KMS-11 (cell line): Measurements from ENCODE around the gene STARD4.

Experiments used
- H2AFZ ChIP-seq: fragments of 200-600 bp; sonication (generic); 2 replicates; pipeline ENCODE4 v1.6.1; 2016; ENCODE audit warnings: antibody characterized with exemption, mixed run types, low read depth
- H3K27ac ChIP-seq: fragments of 200-600 bp; sonication (generic); 2 replicates; pipeline ENCODE4 v1.6.1; 2016; ENCODE audit warnings: mild to moderate bottlenecking, mixed run types
- H3K27me3 ChIP-seq: fragments of 200-600 bp; sonication (generic); 2 replicates; pipeline ENCODE4 v1.6.1; 2017; ENCODE audit warnings: mild to moderate bottlenecking, low read depth, mixed run types, moderate library complexity; ENCODE audit not compliant: insufficient read depth
- H3K36me3 ChIP-seq: fragments of 200-600 bp; sonication (generic); 2 replicates; pipeline ENCODE4 v1.6.1; 2017; ENCODE audit warnings: mild to moderate bottlenecking, mixed run types; ENCODE audit not compliant: insufficient read depth
- H3K4me1 ChIP-seq: fragments of 200-600 bp; sonication (generic); 2 replicates; pipeline ENCODE4 v1.6.1; 2016; ENCODE audit warnings: mild to moderate bottlenecking, low read depth, mixed run types; ENCODE audit not compliant: poor library complexity, severe bottlenecking
- H3K4me2 ChIP-seq: fragments of 200-600 bp; sonication (generic); 2 replicates; pipeline ENCODE4 v1.7.0; 2016; ENCODE audit warnings: mild to moderate bottlenecking, mixed run types
- H3K4me3 ChIP-seq: fragments of 200-600 bp; sonication (generic); IDR thresholded peaks from 2 replicates; pipeline ENCODE4 v1.6.1; 2017; ENCODE audit warnings: low read depth, low read length, mixed read lengths; ENCODE audit not compliant: insufficient read depth
- H3K79me2 ChIP-seq: fragments of 200-600 bp; sonication (generic); 2 replicates; pipeline ENCODE4 v1.6.1; 2016; ENCODE audit warnings: low read depth, mixed run types; ENCODE audit not compliant: insufficient read depth
- H3K9ac ChIP-seq: fragments of 200-600 bp; sonication (generic); 2 replicates; pipeline ENCODE4 v1.6.1; 2016; ENCODE audit warnings: mild to moderate bottlenecking, mixed run types
- H4K20me1 ChIP-seq: fragments of 200-600 bp; sonication (generic); 2 replicates; pipeline ENCODE4 v1.6.1; 2016; ENCODE audit warnings: mild to moderate bottlenecking, mixed run types; ENCODE audit not compliant: insufficient read depth
- TF ChIP-seq, protein P1 (sequence below): fragments of 200-600 bp; sonication (generic); conservative IDR thresholded peaks from 2 replicates; pipeline ENCODE4 v1.6.1; 2017; ENCODE audit warnings: low read depth, mild to moderate bottlenecking, antibody characterized with exemption, low read length, moderate library complexity, mixed read lengths

STARD4 gene

GRCh38 chr5:111548348-111548950, 36.1 kb upstream of the STARD4 start:
- H3K4me2 ChIP-seq, result peak overlapping the region; percentile 31; the same call in 1 of the 2 replicates
- H3K27ac ChIP-seq, result no peak overlapping the region
- no peak overlapping the region for H3K4me3 ChIP-seq
- peaks cover 12% of the 10 kb centered on the region for H3K4me1 ChIP-seq
- H2AFZ ChIP-seq, result no peak overlapping the region
- H3K36me3 ChIP-seq, result no peaks in the 10 kb centered on the region
- TF ChIP-seq, protein P1, sequence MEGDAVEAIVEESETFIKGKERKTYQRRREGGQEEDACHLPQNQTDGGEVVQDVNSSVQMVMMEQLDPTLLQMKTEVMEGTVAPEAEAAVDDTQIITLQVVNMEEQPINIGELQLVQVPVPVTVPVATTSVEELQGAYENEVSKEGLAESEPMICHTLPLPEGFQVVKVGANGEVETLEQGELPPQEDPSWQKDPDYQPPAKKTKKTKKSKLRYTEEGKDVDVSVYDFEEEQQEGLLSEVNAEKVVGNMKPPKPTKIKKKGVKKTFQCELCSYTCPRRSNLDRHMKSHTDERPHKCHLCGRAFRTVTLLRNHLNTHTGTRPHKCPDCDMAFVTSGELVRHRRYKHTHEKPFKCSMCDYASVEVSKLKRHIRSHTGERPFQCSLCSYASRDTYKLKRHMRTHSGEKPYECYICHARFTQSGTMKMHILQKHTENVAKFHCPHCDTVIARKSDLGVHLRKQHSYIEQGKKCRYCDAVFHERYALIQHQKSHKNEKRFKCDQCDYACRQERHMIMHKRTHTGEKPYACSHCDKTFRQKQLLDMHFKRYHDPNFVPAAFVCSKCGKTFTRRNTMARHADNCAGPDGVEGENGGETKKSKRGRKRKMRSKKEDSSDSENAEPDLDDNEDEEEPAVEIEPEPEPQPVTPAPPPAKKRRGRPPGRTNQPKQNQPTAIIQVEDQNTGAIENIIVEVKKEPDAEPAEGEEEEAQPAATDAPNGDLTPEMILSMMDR, result no peak
- no peaks in the 10 kb centered on the region for H4K20me1 ChIP-seq
- H3K9ac ChIP-seq, result no peak overlapping the region
- H3K79me2 ChIP-seq, result no peaks in the 10 kb centered on the region
- no peaks in the 10 kb centered on the region for H3K27me3 ChIP-seq

GRCh38 chr5:111545031-111545430, 32.7 kb upstream of the STARD4 start:
- Histone ChIP-seq H2AFZ (no peak overlapping the region), H3K27me3 (no peaks in the 10 kb centered on the region), H3K4me1 (peaks cover 12% of the 10 kb centered on the region), H3K4me2 (no peak overlapping the region), H4K20me1 (no peaks in the 10 kb centered on the region), H3K9ac (no peak overlapping the region), H3K79me2 (no peaks in the 10 kb centered on the region), H3K27ac (no peak overlapping the region), H3K36me3 (no peaks in the 10 kb centered on the region), H3K4me3 (no peak overlapping the region)
- TF ChIP-seq, protein P1, result no peak

- H3K9ac ChIP-seq, result no peak overlapping the region
- H3K27ac ChIP-seq, result no peak overlapping the region
- H3K36me3 ChIP-seq, result no peaks in the 10 kb centered on the region
- H3K79me2 ChIP-seq, result no peaks in the 10 kb centered on the region
- TF ChIP-seq, protein P1, result no peak
- no peak overlapping the region for H2AFZ ChIP-seq
- no peaks in the 10 kb centered on the region for H4K20me1 ChIP-seq
- no peak overlapping the region for H3K4me3 ChIP-seq
- no peaks in the 10 kb centered on the region for H3K4me1 ChIP-seq
- no peaks in the 10 kb centered on the region for H3K27me3 ChIP-seq
- no peak overlapping the region for H3K4me2 ChIP-seq
Measured at GRCh38 chr5:111537141-111538024, 25.0 kb upstream of the STARD4 start.

DNA sequence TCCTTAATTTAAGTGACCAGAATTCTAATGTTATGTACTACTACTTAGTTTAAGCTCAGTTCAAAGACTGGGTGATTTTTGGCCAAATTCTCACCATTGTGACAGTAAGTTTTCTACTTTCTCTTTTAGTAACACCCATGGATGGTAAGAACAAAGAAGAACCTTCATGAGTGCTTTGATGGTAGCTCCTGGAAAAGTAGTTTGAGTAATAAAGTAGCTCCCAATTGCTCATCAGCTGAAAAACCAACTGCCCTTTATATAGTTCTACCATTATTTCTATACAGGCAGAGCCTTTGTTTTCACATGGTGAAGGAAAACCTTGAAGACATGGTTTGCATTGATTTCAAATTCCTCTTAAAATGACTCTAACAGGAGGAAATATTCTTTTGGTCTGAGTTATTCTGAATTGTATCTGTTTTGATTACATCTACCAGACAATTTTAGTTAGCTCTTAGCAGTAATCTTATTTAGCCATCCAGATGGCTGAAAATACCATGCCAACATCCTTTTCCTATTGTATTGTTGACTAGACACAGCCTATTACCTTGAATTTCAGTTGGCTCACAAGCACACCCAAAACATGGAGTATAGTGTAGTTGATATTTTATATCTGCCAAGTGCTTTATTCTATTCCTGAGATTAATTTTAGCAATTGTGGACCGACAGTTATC, 23.7 kb upstream of the STARD4 start:
- Histone ChIP-seq H3K79me2 (no peaks in the 10 kb centered on the region), H3K9ac (no peak overlapping the region), H3K27me3 (no peaks in the 10 kb centered on the region), H3K4me1 (no peaks in the 10 kb centered on the region), H3K27ac (no peak overlapping the region), H4K20me1 (no peaks in the 10 kb centered on the region), H3K36me3 (no peaks in the 10 kb centered on the region), H3K4me2 (no peak overlapping the region), H3K4me3 (no peak overlapping the region), H2AFZ (no peak overlapping the region)
- TF ChIP-seq, protein P1, result no peak
